Parathyroid adenoma (tissue), 2 donors: ENCODE data around the gene WNK2.

Source experiments
- H2AFZ ChIP-seq: fragments of 300-600 bp; sonication (generic); one replicate; pipeline ENCODE4 v1.7.0; 2017; ENCODE audit warnings: antibody characterized with exemption, mild to moderate bottlenecking
- H3K27ac ChIP-seq: fragments of 300-600 bp; sonication (generic); one replicate; pipeline ENCODE4 v1.7.0; 2017
- H3K27me3 ChIP-seq: fragments of 300-600 bp; sonication (generic); one replicate; pipeline ENCODE4 v1.7.0; 2017; ENCODE audit warnings: low read length; ENCODE audit not compliant: control insufficient read depth, insufficient read depth
- H3K36me3 ChIP-seq: fragments of 300-600 bp; sonication (generic); one replicate; pipeline ENCODE4 v1.7.0; 2017; ENCODE audit warnings: low read length; ENCODE audit not compliant: control insufficient read depth, insufficient read depth
- H3K4me1 ChIP-seq: fragments of 300-600 bp; sonication (generic); one replicate; pipeline ENCODE4 v1.7.0; 2017; ENCODE audit warnings: control low read depth
- H3K4me2 ChIP-seq: fragments of 300-600 bp; sonication (generic); one replicate; pipeline ENCODE4 v1.7.0; 2017; ENCODE audit warnings: low read length
- H3K4me3 ChIP-seq: fragments of 300-600 bp; sonication (generic); one replicate; pipeline ENCODE4 v1.7.0; 2017; ENCODE audit warnings: low read depth, low read length
- H3K79me2 ChIP-seq: fragments of 300-600 bp; sonication (generic); one replicate; pipeline ENCODE4 v1.7.0; 2017; ENCODE audit warnings: control low read depth
- H3K9ac ChIP-seq: fragments of 300-600 bp; sonication (generic); one replicate; pipeline ENCODE4 v1.7.0; 2017; ENCODE audit warnings: mild to moderate bottlenecking
- H3K9me3 ChIP-seq: fragments of 300-600 bp; sonication (generic); one replicate; pipeline ENCODE4 v1.7.0; 2017; ENCODE audit warnings: low read length; ENCODE audit not compliant: control insufficient read depth
- TF ChIP-seq, protein P1 (sequence below): fragments of 300-600 bp; sonication (generic); IDR thresholded peaks from one replicate; pipeline ENCODE4 v1.7.0; 2017; ENCODE audit warnings: antibody characterized with exemption, mild to moderate bottlenecking
- donor health status: primary hyperparathyroidism.

Gene WNK2

DNA sequence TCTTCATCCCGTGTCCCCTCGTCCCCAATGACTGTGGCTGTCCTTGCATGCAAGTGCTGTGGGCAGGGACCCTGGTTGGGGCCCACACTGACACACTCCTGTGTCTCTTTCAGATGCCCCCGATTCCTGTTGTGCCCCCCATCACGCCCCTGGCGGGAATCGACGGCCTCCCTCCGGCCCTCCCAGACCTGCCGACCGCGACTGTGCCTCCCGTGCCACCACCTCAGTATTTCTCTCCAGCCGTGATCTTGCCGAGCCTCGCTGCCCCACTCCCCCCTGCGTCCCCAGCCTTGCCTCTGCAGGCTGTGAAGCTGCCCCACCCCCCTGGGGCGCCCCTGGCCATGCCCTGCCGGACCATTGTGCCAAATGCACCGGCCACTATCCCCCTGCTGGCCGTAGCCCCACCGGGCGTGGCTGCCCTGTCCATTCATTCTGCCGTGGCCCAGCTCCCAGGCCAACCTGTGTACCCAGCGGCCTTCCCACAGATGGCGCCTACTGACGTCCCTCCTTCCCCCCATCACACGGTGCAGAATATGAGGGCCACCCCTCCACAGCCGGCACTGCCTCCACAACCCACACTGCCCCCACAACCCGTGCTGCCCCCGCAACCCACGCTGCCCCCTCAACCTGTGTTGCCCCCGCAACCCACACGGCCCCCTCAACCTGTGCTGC, 75.0 kb downstream of the WNK2 start:
- no peaks in the 10 kb centered on the region for H3K4me1 ChIP-seq
- H3K27ac ChIP-seq, result no peak overlapping the region
- H3K27me3 ChIP-seq, result no peaks in the 10 kb centered on the region
- no peak overlapping the region for H3K4me3 ChIP-seq
- H3K4me2 ChIP-seq, result no peak overlapping the region
- H2AFZ ChIP-seq, result no peak overlapping the region
- no peaks in the 10 kb centered on the region for H3K9me3 ChIP-seq
- no peaks in the 10 kb centered on the region for H3K36me3 ChIP-seq
- no peaks in the 10 kb centered on the region for H3K79me2 ChIP-seq
- H3K9ac ChIP-seq, result no peak overlapping the region
- TF ChIP-seq, protein P1, sequence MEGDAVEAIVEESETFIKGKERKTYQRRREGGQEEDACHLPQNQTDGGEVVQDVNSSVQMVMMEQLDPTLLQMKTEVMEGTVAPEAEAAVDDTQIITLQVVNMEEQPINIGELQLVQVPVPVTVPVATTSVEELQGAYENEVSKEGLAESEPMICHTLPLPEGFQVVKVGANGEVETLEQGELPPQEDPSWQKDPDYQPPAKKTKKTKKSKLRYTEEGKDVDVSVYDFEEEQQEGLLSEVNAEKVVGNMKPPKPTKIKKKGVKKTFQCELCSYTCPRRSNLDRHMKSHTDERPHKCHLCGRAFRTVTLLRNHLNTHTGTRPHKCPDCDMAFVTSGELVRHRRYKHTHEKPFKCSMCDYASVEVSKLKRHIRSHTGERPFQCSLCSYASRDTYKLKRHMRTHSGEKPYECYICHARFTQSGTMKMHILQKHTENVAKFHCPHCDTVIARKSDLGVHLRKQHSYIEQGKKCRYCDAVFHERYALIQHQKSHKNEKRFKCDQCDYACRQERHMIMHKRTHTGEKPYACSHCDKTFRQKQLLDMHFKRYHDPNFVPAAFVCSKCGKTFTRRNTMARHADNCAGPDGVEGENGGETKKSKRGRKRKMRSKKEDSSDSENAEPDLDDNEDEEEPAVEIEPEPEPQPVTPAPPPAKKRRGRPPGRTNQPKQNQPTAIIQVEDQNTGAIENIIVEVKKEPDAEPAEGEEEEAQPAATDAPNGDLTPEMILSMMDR, result no peak

DNA sequence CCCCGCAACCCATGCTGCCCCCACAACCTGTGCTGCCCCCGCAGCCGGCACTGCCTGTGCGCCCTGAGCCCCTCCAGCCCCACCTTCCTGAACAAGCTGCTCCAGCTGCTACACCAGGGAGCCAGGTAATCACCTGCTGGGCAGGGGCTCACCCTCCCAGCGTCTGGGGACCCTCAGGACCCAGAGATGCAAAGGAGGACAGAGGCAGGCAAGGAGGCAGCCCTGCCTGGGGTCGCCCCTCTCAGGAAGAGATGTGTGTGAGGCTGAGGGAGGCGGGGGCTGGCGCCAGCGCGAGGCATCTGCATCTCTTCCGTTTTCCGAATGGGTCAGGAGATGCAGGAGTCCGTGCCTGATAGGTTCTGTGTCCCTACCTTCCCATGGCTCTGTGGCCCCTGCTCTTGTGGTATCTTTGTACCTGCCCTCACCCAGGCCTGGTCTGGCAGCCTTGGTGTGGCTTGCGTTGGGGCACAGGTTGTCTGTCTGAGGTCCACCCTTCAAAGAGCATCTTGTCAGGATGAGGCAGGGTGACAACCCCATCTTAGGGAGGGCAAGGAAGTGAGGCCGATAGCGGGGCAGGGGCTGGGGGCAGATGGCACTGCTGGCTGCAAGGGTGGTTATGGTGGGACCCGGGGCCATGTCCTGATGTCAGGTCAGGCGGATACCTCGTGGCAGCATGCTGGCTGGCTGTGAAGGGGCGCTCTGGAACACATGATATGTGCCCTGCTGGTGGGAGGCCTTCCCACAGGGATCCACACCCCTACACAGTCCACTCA, 75.7 kb downstream of the WNK2 start:
- Histone ChIP-seq H3K9ac (no peak overlapping the region), H3K36me3 (no peaks in the 10 kb centered on the region), H3K9me3 (no peaks in the 10 kb centered on the region), H3K4me2 (no peak overlapping the region), H3K27ac (no peak overlapping the region), H3K79me2 (no peaks in the 10 kb centered on the region), H3K4me1 (no peaks in the 10 kb centered on the region), H3K27me3 (no peaks in the 10 kb centered on the region), H2AFZ (no peak overlapping the region), H3K4me3 (no peak overlapping the region)
- TF ChIP-seq, protein P1, result no peak

DNA sequence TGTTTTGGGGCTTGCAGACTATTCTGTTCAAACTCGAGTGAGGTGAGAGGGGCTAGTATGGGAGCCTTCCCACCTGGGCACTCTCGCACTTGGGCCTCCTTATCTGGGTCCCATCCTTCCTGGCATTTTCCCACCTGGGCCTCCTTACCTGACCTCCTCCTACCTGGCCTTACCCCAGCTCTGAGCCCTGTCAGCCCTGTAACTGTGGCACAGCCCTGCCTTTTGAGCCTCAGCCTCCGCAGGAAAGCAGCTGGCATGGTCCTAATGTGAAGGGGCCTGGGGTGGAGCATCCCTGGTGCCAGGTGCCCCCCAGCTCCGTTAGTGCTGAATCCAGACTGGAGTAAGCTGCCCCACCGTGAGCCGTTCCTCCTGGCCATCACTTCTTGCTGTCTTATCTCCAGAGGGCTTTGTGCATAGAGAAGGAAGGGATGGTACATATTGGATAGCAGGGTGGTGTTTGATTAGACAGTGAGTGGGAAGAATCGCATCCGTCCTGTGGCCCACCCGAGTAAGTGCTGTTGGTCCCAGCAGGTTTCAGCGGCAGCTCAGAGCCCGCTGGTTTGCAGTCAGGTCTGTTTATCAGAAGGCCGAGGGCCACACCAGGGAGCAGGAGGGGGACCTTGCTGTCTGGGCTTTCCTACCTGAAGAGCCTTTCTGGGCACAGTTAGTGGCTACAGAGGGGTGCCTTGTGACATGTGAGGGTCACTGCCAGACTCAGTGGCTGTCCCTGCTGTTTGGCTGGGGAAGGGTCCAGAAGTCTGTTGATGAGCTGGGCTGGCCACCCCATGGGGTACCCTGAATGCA, 76.5 kb downstream of the WNK2 start:
- Histone ChIP-seq H3K27me3 (no peaks in the 10 kb centered on the region), H3K36me3 (no peaks in the 10 kb centered on the region), H3K9me3 (no peaks in the 10 kb centered on the region), H3K4me3 (no peak overlapping the region), H3K27ac (no peak overlapping the region), H3K79me2 (no peaks in the 10 kb centered on the region), H3K9ac (no peak overlapping the region), H3K4me2 (no peak overlapping the region), H3K4me1 (no peaks in the 10 kb centered on the region), H2AFZ (no peak overlapping the region)
- TF ChIP-seq, protein P1, result no peak

DNA sequence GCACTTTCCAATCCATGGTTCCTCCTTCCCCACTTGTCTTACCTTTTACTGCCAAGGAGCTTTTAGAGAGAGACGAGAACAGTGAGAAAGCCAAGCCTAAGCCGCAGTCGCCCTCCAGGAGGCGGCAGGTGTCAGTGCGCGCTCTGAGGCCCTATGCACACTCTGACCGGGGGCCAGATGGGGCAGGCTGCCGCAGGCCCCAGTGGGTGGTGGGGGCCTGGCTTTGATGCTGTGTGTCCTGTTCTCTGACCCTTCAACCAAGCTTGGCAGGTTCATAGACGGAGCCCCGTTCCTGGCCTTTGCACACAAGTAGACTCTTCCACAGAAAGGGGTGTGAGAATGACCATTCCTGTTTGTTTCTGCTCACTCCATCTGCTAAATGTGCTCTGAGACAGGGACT, 77.3 kb downstream of the WNK2 start:
- TF ChIP-seq, protein P1, result no peak
- no peaks in the 10 kb centered on the region for H3K9me3 ChIP-seq
- no peak overlapping the region for H2AFZ ChIP-seq
- no peaks in the 10 kb centered on the region for H3K27me3 ChIP-seq
- no peaks in the 10 kb centered on the region for H3K4me1 ChIP-seq
- no peak overlapping the region for H3K4me3 ChIP-seq
- no peaks in the 10 kb centered on the region for H3K79me2 ChIP-seq
- H3K9ac ChIP-seq, result no peak overlapping the region
- H3K27ac ChIP-seq, result no peak overlapping the region
- no peak overlapping the region for H3K4me2 ChIP-seq
- H3K36me3 ChIP-seq, result no peaks in the 10 kb centered on the region
